ENCODE measurements around the gene TNC.

Gene TNC

DNA sequence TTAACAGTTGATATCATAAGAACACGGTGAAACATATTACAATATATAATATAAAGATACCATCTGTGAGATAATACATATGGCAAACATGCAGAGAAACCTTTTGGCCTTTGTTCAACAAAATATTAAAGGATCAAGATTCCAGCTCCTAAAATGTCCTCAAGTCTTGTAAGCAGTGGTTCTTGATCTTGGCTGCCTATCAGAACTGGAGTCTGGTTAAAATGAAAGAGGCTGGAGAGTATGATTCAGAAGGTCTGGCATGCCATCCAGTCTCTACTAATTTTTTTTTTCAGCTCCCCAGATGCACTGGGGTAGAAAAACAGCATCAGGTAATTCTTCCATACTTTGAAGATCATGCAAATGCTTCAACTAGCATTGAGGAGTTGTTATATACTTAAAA lies 83.2 kb downstream of the TNC start:
- no peak overlapping the region for H3K27ac ChIP-seq (ENCODE audit: low read depth, low read length)
- no peaks in the 10 kb centered on the region for H3F3A ChIP-seq (ENCODE audit: insufficient read depth)
- H3K4me3 ChIP-seq (ENCODE audit: insufficient read depth, low read length, poor library complexity, severe bottlenecking), result no peak overlapping the region
- H3K9me3 ChIP-seq (ENCODE audit: insufficient read depth, low read length), result no peaks in the 10 kb centered on the region
- H3K79me2 ChIP-seq (ENCODE audit: insufficient read depth, low read length), result no peaks in the 10 kb centered on the region
- TF ChIP-seq CTCF (IDR thresholded peaks at IDR 0.05; ENCODE audit: insufficient read depth, low read length, poor library complexity, severe bottlenecking) (no peak), EZH2phosphoT487 (conservative IDR thresholded peaks at IDR 0.05; ENCODE audit: low read length) (no peak)
- no peak overlapping the region for H2AFZ ChIP-seq (ENCODE audit: low read depth, low read length, severe bottlenecking)
- no peak overlapping the region for H3K9ac ChIP-seq (ENCODE audit: low read length)
- H4K20me1 ChIP-seq (ENCODE audit: low read depth, low read length), result no peaks in the 10 kb centered on the region
- no peaks in the 10 kb centered on the region for H3K27me3 ChIP-seq (ENCODE audit: low read length)
- H3K4me2 ChIP-seq (ENCODE audit: low read depth, low read length, poor library complexity, severe bottlenecking), result no peak overlapping the region
- H3K36me3 ChIP-seq (ENCODE audit: low read length), result no peaks in the 10 kb centered on the region
- no peaks in the 10 kb centered on the region for H3K9me2 ChIP-seq (replicated peaks; ENCODE audit: insufficient read depth, low read length)

- Histone ChIP-seq H3K27ac (ENCODE audit: low read depth, low read length) (no peak overlapping the region), H3K4me2 (ENCODE audit: low read depth, low read length, poor library complexity, severe bottlenecking) (no peak overlapping the region), H3K27me3 (ENCODE audit: low read length) (no peaks in the 10 kb centered on the region), H3K9ac (ENCODE audit: low read length) (no peak overlapping the region), H3K9me2 (replicated peaks; ENCODE audit: insufficient read depth, low read length) (no peaks in the 10 kb centered on the region), H3K79me2 (ENCODE audit: insufficient read depth, low read length) (no peaks in the 10 kb centered on the region), H4K20me1 (ENCODE audit: low read depth, low read length) (no peaks in the 10 kb centered on the region), H3K36me3 (ENCODE audit: low read length) (no peaks in the 10 kb centered on the region), H3K4me3 (ENCODE audit: insufficient read depth, low read length, poor library complexity, severe bottlenecking) (no peak overlapping the region), H3K9me3 (ENCODE audit: insufficient read depth, low read length) (no peaks in the 10 kb centered on the region), H2AFZ (ENCODE audit: low read depth, low read length, severe bottlenecking) (no peak overlapping the region), H3F3A (ENCODE audit: insufficient read depth) (no peaks in the 10 kb centered on the region)
- TF ChIP-seq EZH2phosphoT487 (conservative IDR thresholded peaks at IDR 0.05; ENCODE audit: low read length), result no peak
- TF ChIP-seq CTCF (IDR thresholded peaks at IDR 0.05; ENCODE audit: insufficient read depth, low read length, poor library complexity, severe bottlenecking), result no peak
Observed at GRCh38 chr9:115033800-115034199, 84.2 kb downstream of the TNC start.

GRCh38 chr9:115032296-115032695 lies 85.7 kb downstream of the TNC start:
- H3K27ac ChIP-seq (ENCODE audit: low read depth, low read length), result no peak overlapping the region
- no peaks in the 10 kb centered on the region for H3K79me2 ChIP-seq (ENCODE audit: insufficient read depth, low read length)
- no peaks in the 10 kb centered on the region for H3K9me3 ChIP-seq (ENCODE audit: insufficient read depth, low read length)
- no peaks in the 10 kb centered on the region for H3K36me3 ChIP-seq (ENCODE audit: low read length)
- no peak overlapping the region for H3K4me3 ChIP-seq (ENCODE audit: insufficient read depth, low read length, poor library complexity, severe bottlenecking)
- no peaks in the 10 kb centered on the region for H4K20me1 ChIP-seq (ENCODE audit: low read depth, low read length)
- H3F3A ChIP-seq (ENCODE audit: insufficient read depth), result no peaks in the 10 kb centered on the region
- H2AFZ ChIP-seq (ENCODE audit: low read depth, low read length, severe bottlenecking), result no peak overlapping the region
- TF ChIP-seq CTCF (IDR thresholded peaks at IDR 0.05; ENCODE audit: insufficient read depth, low read length, poor library complexity, severe bottlenecking), result no peak
- TF ChIP-seq EZH2phosphoT487 (conservative IDR thresholded peaks at IDR 0.05; ENCODE audit: low read length), result no peak
- no peaks in the 10 kb centered on the region for H3K9me2 ChIP-seq (replicated peaks; ENCODE audit: insufficient read depth, low read length)
- H3K27me3 ChIP-seq (ENCODE audit: low read length), result no peaks in the 10 kb centered on the region
- H3K4me2 ChIP-seq (ENCODE audit: low read depth, low read length, poor library complexity, severe bottlenecking), result no peak overlapping the region
- no peak overlapping the region for H3K9ac ChIP-seq (ENCODE audit: low read length)

- H3K27ac ChIP-seq (ENCODE audit: low read depth, low read length), result no peak overlapping the region
- no peak overlapping the region for H3K9ac ChIP-seq (ENCODE audit: low read length)
- H3K9me3 ChIP-seq (ENCODE audit: insufficient read depth, low read length), result no peaks in the 10 kb centered on the region
- H3K9me2 ChIP-seq (replicated peaks; ENCODE audit: insufficient read depth, low read length), result no peaks in the 10 kb centered on the region
- no peaks in the 10 kb centered on the region for H3K27me3 ChIP-seq (ENCODE audit: low read length)
- H3K79me2 ChIP-seq (ENCODE audit: insufficient read depth, low read length), result no peaks in the 10 kb centered on the region
- no peak overlapping the region for H3K4me2 ChIP-seq (ENCODE audit: low read depth, low read length, poor library complexity, severe bottlenecking)
- no peaks in the 10 kb centered on the region for H3F3A ChIP-seq (ENCODE audit: insufficient read depth)
- H2AFZ ChIP-seq (ENCODE audit: low read depth, low read length, severe bottlenecking), result no peak overlapping the region
- no peaks in the 10 kb centered on the region for H4K20me1 ChIP-seq (ENCODE audit: low read depth, low read length)
- no peak for TF ChIP-seq CTCF (IDR thresholded peaks at IDR 0.05; ENCODE audit: insufficient read depth, low read length, poor library complexity, severe bottlenecking)
- TF ChIP-seq EZH2phosphoT487 (conservative IDR thresholded peaks at IDR 0.05; ENCODE audit: low read length), result no peak
- H3K36me3 ChIP-seq (ENCODE audit: low read length), result no peaks in the 10 kb centered on the region
- no peak overlapping the region for H3K4me3 ChIP-seq (ENCODE audit: insufficient read depth, low read length, poor library complexity, severe bottlenecking)
Observed at GRCh38 chr9:115030006-115030405, 88.0 kb downstream of the TNC start.

Measured in SU-DHL-6 (cell line).